Gastroesophageal sphincter (tissue), 4 donors: ENCODE results near the gene CHKB. TPM values are rescaled to one million over a fixed set of nuclear protein-coding genes. Genes with fewer than 3 reads are reported as not detected.

Source experiments
- ATAC-seq: fragments of 150-250 bp; one replicate; pipeline ENCODE4 v1.9.1; 2016; ENCODE audit warnings: mild to moderate bottlenecking, moderate library complexity
- H3K27ac ChIP-seq, 4 donors: fragments of 200-600 bp; sonication (generic) in 3 of 4; 1 replicate in 3 of 4; 2 replicates in 1 of 4; pipeline ENCODE4 v1.5.1; 2016 to 2019
- H3K27me3 ChIP-seq: fragments of 200-600 bp; sonication (generic); one replicate; pipeline ENCODE4 v1.5.1; 2019
- H3K36me3 ChIP-seq, 2 donors: fragments of 200-600 bp; sonication (generic); one replicate each; pipeline ENCODE4 v1.5.1; 2019; ENCODE audit warnings: control low read depth in 1 of 2
- H3K4me1 ChIP-seq, 3 donors: fragments of 200-600 bp; sonication (generic); 1 replicate in 2 of 3; 2 replicates in 1 of 3; pipeline ENCODE4 v1.5.1; 2016 to 2019; ENCODE audit warnings: control low read depth in 2 of 3
- H3K4me3 ChIP-seq, 2 donors: fragments of 200-600 bp; sonication (generic); one replicate each; pipeline ENCODE4 v1.5.1; 2019; ENCODE audit warnings: mild to moderate bottlenecking in 1 of 2, moderate library complexity in 1 of 2
- H3K9me3 ChIP-seq, 3 donors: fragments of 200-600 bp; sonication (generic); one replicate each; pipeline ENCODE4 v1.5.1; 2017 to 2019; ENCODE audit warnings: control low read depth in 2 of 3
- EP300 ChIP-seq: sonication (generic); formaldehyde crosslinking; IDR thresholded peaks from one replicate; pipeline ENCODE4 v1.6.1; 2017; ENCODE audit warnings: antibody characterized with exemption, mild to moderate bottlenecking
- POLR2A ChIP-seq, 2 donors: fragments of 450-650 bp; IDR thresholded peaks; one replicate each; pipeline ENCODE4 v1.6.1; 2017; ENCODE audit warnings: antibody characterized with exemption in 2 of 2, mild to moderate bottlenecking in 2 of 2, moderate library complexity in 1 of 2
- POLR2AphosphoS5 ChIP-seq: sonication (generic); formaldehyde crosslinking; IDR thresholded peaks from one replicate; pipeline ENCODE4 v1.6.1; 2017; ENCODE audit warnings: antibody characterized with exemption
- WGBS, 2 donors: methylation state at CpG; one replicate each; pipeline ENCODE4 v1.1.5; 2018; ENCODE audit warnings: low coverage in 1 of 2; 5-methylcytosine and 5-hydroxymethylcytosine counted together
- total RNA-seq, 4 donors: library from RNA; depleted of rRNA; stranded (reverse); fragments of >200 nt; gene quantifications; one replicate each; pipeline ENCODE4 v1.1.0, GENCODE V29; 2016
- TF ChIP-seq, protein P1 (sequence below), 4 experiments: fragments of 200-600 bp in 2 of 4; fragments of 450-650 bp in 2 of 4; sonication (generic) in 1 of 4; IDR thresholded peaks; one replicate each; pipeline ENCODE4 v1.5.1; 2017 to 2019; ENCODE audit warnings: antibody characterized with exemption in 4 of 4, mild to moderate bottlenecking in 2 of 4, moderate library complexity in 2 of 4

The CHKB gene, protein sequence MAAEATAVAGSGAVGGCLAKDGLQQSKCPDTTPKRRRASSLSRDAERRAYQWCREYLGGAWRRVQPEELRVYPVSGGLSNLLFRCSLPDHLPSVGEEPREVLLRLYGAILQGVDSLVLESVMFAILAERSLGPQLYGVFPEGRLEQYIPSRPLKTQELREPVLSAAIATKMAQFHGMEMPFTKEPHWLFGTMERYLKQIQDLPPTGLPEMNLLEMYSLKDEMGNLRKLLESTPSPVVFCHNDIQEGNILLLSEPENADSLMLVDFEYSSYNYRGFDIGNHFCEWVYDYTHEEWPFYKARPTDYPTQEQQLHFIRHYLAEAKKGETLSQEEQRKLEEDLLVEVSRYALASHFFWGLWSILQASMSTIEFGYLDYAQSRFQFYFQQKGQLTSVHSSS
- 10 to 100 TPM; 16.6 to 39.8 (median 33.1) TPM for total RNA-seq

DNA sequence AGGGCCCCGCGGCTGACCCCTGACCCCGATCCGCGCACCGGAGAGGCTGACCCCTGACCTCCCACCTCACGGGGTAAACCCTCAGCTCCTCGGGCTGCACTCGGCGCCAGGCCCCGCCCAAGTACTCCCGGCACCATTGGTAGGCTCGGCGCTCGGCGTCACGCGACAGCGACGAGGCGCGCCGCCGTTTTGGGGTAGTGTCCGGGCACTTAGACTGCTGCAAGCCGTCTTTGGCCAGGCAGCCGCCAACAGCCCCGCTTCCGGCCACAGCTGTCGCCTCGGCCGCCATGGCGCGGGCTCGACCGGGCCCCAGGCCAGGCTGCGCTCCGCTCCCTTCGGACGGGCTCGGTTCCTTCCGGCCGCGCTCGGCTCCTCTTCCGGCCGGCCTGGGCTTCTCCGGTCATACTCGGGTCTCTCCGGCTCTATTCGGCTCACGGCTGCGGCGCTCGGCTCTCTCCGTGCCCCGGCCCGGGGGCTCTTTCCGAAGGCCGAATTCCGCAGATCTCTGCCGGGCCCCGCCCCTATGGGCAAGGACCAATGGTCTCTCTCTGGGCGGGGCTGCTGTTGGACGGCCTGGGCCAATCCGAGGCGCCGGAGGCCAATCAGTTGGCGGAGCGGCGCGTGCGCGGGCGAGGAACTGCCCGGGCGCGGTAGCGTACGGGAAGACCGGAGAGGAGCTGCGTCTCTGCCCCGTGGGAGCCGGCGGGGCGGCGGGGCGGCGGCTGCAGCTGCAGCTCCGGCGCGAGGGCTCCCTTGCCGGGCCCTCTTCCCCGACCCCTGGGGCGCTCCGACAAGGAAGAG, at the start of gene CHKB:
TSS of gene CHKB (minus strand) at position 357 of the 801 bp plus-strand sequence. CDS start at position 289, 68 bp downstream.
- Histone ChIP-seq H3K9me3 (no peaks in the 10 kb centered on the region), H3K27me3 (peaks cover 4% of the 10 kb centered on the region), H3K4me1 (peaks cover 0 to 42% (median 29%) of the 10 kb centered on the region in 3 donors), H3K36me3 (peaks cover 0 to 8% of the 10 kb centered on the region in 2 donors), H3K27ac (peak within 1 kb of the TSS; percentile 81 to 100 (median 98)), H3K4me3 (peak within 1 kb of the TSS; percentile 55 to 96)
- TF ChIP-seq POLR2A (IDR thresholded peaks at IDR 0.05) (peak; percentile 84), POLR2AphosphoS5 (peak; percentile 57), EP300 (no peak)
- TF ChIP-seq, protein P1, sequence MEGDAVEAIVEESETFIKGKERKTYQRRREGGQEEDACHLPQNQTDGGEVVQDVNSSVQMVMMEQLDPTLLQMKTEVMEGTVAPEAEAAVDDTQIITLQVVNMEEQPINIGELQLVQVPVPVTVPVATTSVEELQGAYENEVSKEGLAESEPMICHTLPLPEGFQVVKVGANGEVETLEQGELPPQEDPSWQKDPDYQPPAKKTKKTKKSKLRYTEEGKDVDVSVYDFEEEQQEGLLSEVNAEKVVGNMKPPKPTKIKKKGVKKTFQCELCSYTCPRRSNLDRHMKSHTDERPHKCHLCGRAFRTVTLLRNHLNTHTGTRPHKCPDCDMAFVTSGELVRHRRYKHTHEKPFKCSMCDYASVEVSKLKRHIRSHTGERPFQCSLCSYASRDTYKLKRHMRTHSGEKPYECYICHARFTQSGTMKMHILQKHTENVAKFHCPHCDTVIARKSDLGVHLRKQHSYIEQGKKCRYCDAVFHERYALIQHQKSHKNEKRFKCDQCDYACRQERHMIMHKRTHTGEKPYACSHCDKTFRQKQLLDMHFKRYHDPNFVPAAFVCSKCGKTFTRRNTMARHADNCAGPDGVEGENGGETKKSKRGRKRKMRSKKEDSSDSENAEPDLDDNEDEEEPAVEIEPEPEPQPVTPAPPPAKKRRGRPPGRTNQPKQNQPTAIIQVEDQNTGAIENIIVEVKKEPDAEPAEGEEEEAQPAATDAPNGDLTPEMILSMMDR (IDR thresholded peaks at IDR 0.05), result peak in 1 of 4 experiments; percentile 11
- no CpG with 5 or more reads among the region's 96 CpGs for WGBS, 2 donors
- peak; percentile 96 for ATAC-seq

DNA sequence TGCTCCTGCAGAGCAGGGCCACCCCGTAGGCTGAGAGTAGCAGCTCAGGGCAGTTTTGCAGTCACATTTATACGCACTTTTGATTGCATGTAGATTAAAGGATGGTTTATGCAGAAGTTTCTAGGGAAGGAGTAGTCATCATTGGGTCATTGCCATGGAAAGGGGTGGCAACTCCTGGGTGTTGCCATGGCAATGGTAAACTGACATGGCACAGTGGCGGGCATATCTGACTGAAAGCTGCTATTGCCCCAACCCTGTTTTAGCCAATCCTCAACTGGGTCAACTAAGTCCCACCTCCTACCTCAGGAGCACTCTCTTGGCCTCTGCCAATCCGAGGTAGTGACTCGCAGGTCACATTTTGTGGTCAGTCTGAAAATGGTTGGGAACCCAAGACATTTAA, 47.7 kb upstream of the CHKB start:
- Histone ChIP-seq H3K27me3 (no peaks in the 10 kb centered on the region), H3K4me1 (peaks cover 0 to 26% (median 14%) of the 10 kb centered on the region in 3 donors), H3K4me3 (no peak overlapping the region), H3K36me3 (peaks cover 0 to 14% of the 10 kb centered on the region in 2 donors), H3K9me3 (no peaks in the 10 kb centered on the region), H3K27ac (no peak overlapping the region)
- WGBS, 2 donors, result 89 to 93% methylated on average over 3 to 4 of the region's 5 CpGs
- ATAC-seq, result no peak
- TF ChIP-seq POLR2A (IDR thresholded peaks at IDR 0.05) (no peak), POLR2AphosphoS5 (no peak), EP300 (no peak)
- TF ChIP-seq, protein P1 (IDR thresholded peaks at IDR 0.05), result no peak

DNA sequence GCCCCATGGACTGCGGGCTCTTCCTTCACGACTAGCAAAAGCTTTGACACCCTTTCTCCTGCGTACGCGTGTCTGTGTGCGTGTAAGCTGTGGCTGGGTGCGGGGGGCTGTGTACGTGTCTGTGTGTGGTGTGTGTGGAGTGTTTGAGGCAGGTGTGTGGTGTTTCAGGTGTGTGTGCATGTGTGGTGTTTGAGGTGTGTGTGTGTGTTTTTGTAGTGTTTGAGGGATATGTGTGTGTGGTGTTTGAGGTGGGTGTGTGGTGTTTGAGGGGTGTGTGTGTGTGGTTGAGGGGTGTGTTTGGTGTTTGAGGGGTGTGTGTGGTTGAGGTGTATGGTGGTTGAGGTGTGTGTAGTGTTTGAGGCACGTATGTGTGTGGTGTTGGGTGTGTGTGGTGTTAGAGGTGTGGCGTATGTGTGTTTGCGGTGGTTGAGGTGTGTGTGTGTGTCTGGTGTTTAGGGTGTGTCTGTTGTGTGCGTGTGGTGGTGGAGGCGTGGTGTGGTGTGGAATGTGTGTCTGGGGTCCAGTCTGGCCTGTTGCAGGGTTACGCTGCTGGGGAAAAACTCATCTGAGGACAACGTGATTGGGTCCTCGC, 46.0 kb upstream of the CHKB start:
- peak overlapping the region; percentile 71 to 76 for H3K4me3 ChIP-seq
- 64% methylated on average over 5 to 7 of the region's 16 CpGs for WGBS, 2 donors
- peak overlapping the region in 3 of 4 donors; percentile 81 to 87 (median 86) for H3K27ac ChIP-seq
- peaks cover 0 to 25% of the 10 kb centered on the region in 2 donors for H3K36me3 ChIP-seq
- H3K9me3 ChIP-seq, result no peaks in the 10 kb centered on the region
- no peaks in the 10 kb centered on the region for H3K27me3 ChIP-seq
- peaks cover 0 to 26% (median 14%) of the 10 kb centered on the region in 3 donors for H3K4me1 ChIP-seq
- TF ChIP-seq EP300 (no peak), POLR2A (IDR thresholded peaks at IDR 0.05) (no peak), POLR2AphosphoS5 (no peak)
- TF ChIP-seq, protein P1 (IDR thresholded peaks at IDR 0.05), result no peak
- no peak for ATAC-seq

DNA sequence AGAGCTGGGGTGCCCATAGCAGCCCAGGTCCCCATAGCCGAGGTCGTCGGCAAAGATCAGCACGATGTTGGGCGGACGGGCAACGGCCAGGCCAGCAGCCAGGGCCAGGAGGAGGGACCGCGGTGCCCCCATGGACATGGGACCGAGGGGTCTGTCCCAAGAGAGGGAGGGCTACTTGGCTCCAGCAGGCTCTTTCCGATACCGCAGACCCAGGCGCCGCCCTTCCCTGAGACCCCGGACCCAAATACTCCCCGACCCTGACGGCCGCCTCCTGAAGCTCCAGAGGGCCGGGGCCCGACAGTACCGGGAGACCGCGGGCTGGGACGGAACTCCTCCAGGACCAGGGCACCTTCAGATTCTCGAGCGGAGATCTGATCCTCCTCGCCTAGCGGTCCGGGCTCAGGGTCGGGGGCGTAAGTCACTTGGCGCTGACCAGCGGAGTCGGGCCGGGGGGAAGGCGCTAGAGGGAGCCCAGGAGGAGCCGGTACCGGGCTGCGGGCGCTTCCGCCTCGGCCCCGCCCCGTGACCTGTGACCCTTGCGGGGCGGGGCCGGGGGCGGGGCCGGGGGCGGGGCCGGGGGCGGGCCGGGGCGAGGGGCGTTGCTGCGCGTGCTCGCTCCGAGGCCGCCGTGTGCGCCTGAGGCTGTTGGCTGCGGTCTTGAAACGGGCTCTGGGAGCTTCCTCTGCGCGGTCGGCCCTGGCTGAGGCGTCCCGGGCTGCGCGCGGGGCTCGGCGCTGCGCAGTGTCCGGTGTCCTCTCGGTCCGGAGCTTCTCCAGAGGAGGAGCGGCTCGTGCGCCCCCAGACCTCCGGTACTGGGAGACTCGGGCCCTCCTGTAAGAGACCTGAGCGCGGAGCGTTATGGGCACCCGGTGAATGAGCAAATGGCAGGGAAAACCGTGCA, 45.2 kb upstream of the CHKB start, which contains the start of gene ARSA:
TSS of gene ARSA (minus strand) at position 511 of the 901 bp plus-strand sequence. CDS start at position 138, 373 bp downstream.
- Histone ChIP-seq H3K36me3 (peaks cover 0 to 25% of the 10 kb centered on the region in 2 donors), H3K4me3 (peak within 1 kb of the TSS; percentile 71 to 76), H3K9me3 (no peaks in the 10 kb centered on the region), H3K4me1 (peaks cover 0 to 26% (median 14%) of the 10 kb centered on the region in 3 donors), H3K27ac (peak within 1 kb of the TSS; percentile 7 to 87 (median 84)), H3K27me3 (no peaks in the 10 kb centered on the region)
- no peak for TF ChIP-seq EP300
- TF ChIP-seq POLR2A (IDR thresholded peaks at IDR 0.05), result peak in 1 of 2 donors; percentile 10
- TF ChIP-seq, protein P1 (IDR thresholded peaks at IDR 0.05), result peak in 3 of 4 experiments; percentile 0 to 64 (median 33)
- TF ChIP-seq POLR2AphosphoS5, result no peak
- 6% methylated on average over 3 of the region's 88 CpGs; no CpG with 5 or more reads in 1 of the 2 donors for WGBS, 2 donors
- peak; percentile 96 for ATAC-seq
